ENCODE data around the gene NABP1.

Gene NABP1

GRCh38 chr2:191686066-191686465 lies 8.1 kb downstream of the NABP1 start:
- no peak for DNase-seq

GRCh38 chr2:191686729-191687128 lies 8.8 kb downstream of the NABP1 start:
- no peak for DNase-seq

- DNase-seq = no peak
These were observed 9.9 kb downstream of the NABP1 start for GRCh38 chr2:191687867-191688266.

- no peak for DNase-seq
These were observed 11.2 kb downstream of the NABP1 start for GRCh38 chr2:191688934-191689695.

- DNase-seq = no peak
These were observed 12.4 kb downstream of the NABP1 start for GRCh38 chr2:191690327-191690726.

GRCh38 chr2:191691016-191691735 lies 13.2 kb downstream of the NABP1 start:
- DNase-seq = peak; percentile 78

GRCh38 chr2:191691898-191692297 lies 14.0 kb downstream of the NABP1 start:
- DNase-seq = no peak

GRCh38 chr2:191692502-191693115 lies 14.7 kb downstream of the NABP1 start:
- DNase-seq = no peak

GRCh38 chr2:191693166-191693565 lies 15.2 kb downstream of the NABP1 start:
- no peak for DNase-seq

GRCh38 chr2:191693778-191694177 lies 15.8 kb downstream of the NABP1 start:
- no peak for DNase-seq

GRCh38 chr2:191696001-191696400 lies 18.1 kb downstream of the NABP1 start:
- DNase-seq = no peak

- no peak for DNase-seq
These were observed 19.0 kb downstream of the NABP1 start for GRCh38 chr2:191696966-191697365.

GRCh38 chr2:191697870-191698269 lies 19.9 kb downstream of the NABP1 start:
- no peak for DNase-seq

- no peak for DNase-seq
These were observed 21.5 kb downstream of the NABP1 start for GRCh38 chr2:191699341-191699945.

GRCh38 chr2:191701029-191701428 lies 23.1 kb downstream of the NABP1 start:
- no peak for DNase-seq

GRCh38 chr2:191701696-191702095 lies 23.8 kb downstream of the NABP1 start:
- no peak for DNase-seq

- no peak for DNase-seq
These were observed 25.3 kb downstream of the NABP1 start for GRCh38 chr2:191703079-191703725.

GRCh38 chr2:191705084-191705483 lies 27.1 kb downstream of the NABP1 start:
- DNase-seq = no peak

GRCh38 chr2:191705701-191706100 lies 27.8 kb downstream of the NABP1 start:
- DNase-seq = no peak

- DNase-seq = no peak
These were observed 28.9 kb downstream of the NABP1 start for GRCh38 chr2:191706791-191707190.

GRCh38 chr2:191707542-191707941 lies 29.6 kb downstream of the NABP1 start:
- no peak for DNase-seq

GRCh38 chr2:191710411-191710900 lies 32.5 kb downstream of the NABP1 start:
- no peak for DNase-seq

- DNase-seq = no peak
These were observed 33.7 kb downstream of the NABP1 start for GRCh38 chr2:191711621-191712020.
